IMR-90 (cell line): ENCODE measurements around the gene RAET1E.
A peak's percentile ranks its signal among the peaks of the same experiment; 100 is the strongest.

Source experiments
- BHLHE40 ChIP-seq: fragments of 150-350 bp; IDR thresholded peaks from 2 replicates; pipeline ENCODE4 v1.6.1; 2016; ENCODE audit warnings: mild to moderate bottlenecking, low read depth, low read length
- CEBPB ChIP-seq: IDR thresholded peaks from 2 replicates; pipeline ENCODE4 v1.6.1; 2012; ENCODE audit warnings: low read depth, low read length, improper control_type of control experiment
- CHD1 ChIP-seq: IDR thresholded peaks from 2 replicates; pipeline ENCODE4 v1.6.1; 2012; ENCODE audit warnings: low read depth, low read length, improper control_type of control experiment
- FOS ChIP-seq: fragments of 150-350 bp; IDR thresholded peaks from 2 replicates; pipeline ENCODE4 v1.6.1; 2016; ENCODE audit warnings: low read depth, low read length
- MAFK ChIP-seq: IDR thresholded peaks from 2 replicates; pipeline ENCODE4 v1.6.1; 2012; ENCODE audit warnings: low read depth, low read length, improper control_type of control experiment
- MAZ ChIP-seq: IDR thresholded peaks from 2 replicates; pipeline ENCODE4 v1.6.1; 2012; ENCODE audit warnings: low read depth, mild to moderate bottlenecking, low read length, improper control_type of control experiment, moderate library complexity, borderline replicate concordance
- MXI1 ChIP-seq: IDR thresholded peaks from 2 replicates; pipeline ENCODE4 v1.6.1; 2012; ENCODE audit warnings: low read depth, mild to moderate bottlenecking, low read length, moderate library complexity, borderline replicate concordance
- POLR2A ChIP-seq: IDR thresholded peaks from 2 replicates; pipeline ENCODE4 v1.6.1; 2012; ENCODE audit warnings: mild to moderate bottlenecking, low read depth, low read length
- RCOR1 ChIP-seq: IDR thresholded peaks from 2 replicates; pipeline ENCODE4 v1.6.1; 2012; ENCODE audit warnings: mild to moderate bottlenecking, low read length, improper control_type of control experiment; ENCODE audit not compliant: insufficient replicate concordance
- TF ChIP-seq, protein P1 (sequence below): conservative IDR thresholded peaks from 2 replicates; pipeline ENCODE4 v1.5.1; 2012; ENCODE audit warnings: mild to moderate bottlenecking, low read depth, low read length, improper control_type of control experiment
- TF ChIP-seq, protein P2 (sequence below): fragments of 150-350 bp; IDR thresholded peaks from 2 replicates; pipeline ENCODE4 v1.6.1; 2017; ENCODE audit warnings: mild to moderate bottlenecking, antibody characterized with exemption, low read length, low read depth
- TF ChIP-seq, protein P3 (sequence below): fragments of 150-350 bp; IDR thresholded peaks from 2 replicates; pipeline ENCODE4 v1.6.1; 2016; ENCODE audit warnings: low read depth, mild to moderate bottlenecking, low read length, moderate library complexity, borderline replicate concordance

DNA sequence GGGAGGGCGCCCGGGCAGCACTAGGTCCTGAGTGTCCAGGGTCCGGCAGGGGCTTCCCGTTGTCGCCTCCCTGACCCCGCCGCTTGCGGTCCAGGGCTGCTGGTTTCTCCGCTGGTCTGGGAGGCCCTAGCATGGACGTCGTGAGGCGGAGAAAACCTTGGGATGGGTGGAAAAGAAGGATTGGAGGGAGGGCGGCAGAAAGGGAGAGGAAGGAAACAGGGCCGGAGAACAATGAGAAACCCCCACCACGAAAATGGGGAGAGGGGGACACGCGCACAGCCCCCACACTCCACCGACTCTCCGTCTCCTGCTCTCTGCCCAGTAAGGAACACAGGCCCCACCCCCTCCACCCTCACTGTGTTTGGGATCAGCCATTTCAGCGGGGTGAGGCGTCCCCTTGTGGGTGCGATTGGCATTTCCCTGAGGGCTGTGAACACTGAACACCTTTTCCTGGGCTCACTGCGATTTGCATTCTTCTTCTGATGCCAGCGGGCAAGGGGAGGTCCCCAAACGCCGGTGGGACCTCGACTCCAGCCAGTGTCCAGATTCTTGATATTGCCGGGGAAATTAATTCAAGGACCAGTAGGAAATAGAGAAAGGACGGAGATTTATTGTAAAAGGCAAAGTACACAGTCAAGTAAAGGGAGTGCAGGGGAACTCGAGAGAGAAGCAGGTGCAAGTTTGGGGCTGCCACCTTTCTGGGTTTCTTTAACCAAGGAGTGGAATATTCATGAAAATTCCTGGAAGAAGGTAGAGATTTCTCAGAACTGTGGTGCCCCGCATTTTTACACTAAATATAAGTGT, 28.3 kb upstream of the RAET1E start:
- TF ChIP-seq MAZ: peak; percentile 54; the same call in 1 of the 2 replicates
- TF ChIP-seq MXI1: no peak
- no peak for TF ChIP-seq BHLHE40
- TF ChIP-seq, protein P1, sequence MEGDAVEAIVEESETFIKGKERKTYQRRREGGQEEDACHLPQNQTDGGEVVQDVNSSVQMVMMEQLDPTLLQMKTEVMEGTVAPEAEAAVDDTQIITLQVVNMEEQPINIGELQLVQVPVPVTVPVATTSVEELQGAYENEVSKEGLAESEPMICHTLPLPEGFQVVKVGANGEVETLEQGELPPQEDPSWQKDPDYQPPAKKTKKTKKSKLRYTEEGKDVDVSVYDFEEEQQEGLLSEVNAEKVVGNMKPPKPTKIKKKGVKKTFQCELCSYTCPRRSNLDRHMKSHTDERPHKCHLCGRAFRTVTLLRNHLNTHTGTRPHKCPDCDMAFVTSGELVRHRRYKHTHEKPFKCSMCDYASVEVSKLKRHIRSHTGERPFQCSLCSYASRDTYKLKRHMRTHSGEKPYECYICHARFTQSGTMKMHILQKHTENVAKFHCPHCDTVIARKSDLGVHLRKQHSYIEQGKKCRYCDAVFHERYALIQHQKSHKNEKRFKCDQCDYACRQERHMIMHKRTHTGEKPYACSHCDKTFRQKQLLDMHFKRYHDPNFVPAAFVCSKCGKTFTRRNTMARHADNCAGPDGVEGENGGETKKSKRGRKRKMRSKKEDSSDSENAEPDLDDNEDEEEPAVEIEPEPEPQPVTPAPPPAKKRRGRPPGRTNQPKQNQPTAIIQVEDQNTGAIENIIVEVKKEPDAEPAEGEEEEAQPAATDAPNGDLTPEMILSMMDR: peak; percentile 92
- no peak for TF ChIP-seq CHD1
- TF ChIP-seq, protein P2, sequence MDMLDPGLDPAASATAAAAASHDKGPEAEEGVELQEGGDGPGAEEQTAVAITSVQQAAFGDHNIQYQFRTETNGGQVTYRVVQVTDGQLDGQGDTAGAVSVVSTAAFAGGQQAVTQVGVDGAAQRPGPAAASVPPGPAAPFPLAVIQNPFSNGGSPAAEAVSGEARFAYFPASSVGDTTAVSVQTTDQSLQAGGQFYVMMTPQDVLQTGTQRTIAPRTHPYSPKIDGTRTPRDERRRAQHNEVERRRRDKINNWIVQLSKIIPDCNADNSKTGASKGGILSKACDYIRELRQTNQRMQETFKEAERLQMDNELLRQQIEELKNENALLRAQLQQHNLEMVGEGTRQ: no peak
- TF ChIP-seq CEBPB: no peak
- TF ChIP-seq POLR2A: no peak
- TF ChIP-seq, protein P3, sequence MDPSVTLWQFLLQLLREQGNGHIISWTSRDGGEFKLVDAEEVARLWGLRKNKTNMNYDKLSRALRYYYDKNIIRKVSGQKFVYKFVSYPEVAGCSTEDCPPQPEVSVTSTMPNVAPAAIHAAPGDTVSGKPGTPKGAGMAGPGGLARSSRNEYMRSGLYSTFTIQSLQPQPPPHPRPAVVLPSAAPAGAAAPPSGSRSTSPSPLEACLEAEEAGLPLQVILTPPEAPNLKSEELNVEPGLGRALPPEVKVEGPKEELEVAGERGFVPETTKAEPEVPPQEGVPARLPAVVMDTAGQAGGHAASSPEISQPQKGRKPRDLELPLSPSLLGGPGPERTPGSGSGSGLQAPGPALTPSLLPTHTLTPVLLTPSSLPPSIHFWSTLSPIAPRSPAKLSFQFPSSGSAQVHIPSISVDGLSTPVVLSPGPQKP: no peak
- TF ChIP-seq FOS: no peak
- TF ChIP-seq MAFK: no peak
- TF ChIP-seq RCOR1: no peak
